ENCODE results near the gene TTC33.

- TF ChIP-seq CTCF (IDR thresholded peaks at IDR 0.05; ENCODE audit: low read depth, low read length) (no peak), EZH2phosphoT487 (IDR thresholded peaks at IDR 0.05; ENCODE audit: low read depth) (no peak)
Measured at GRCh38 chr5:40575411-40575810, 180.3 kb downstream of the TTC33 start.

All from OCI-LY3 (cell line).